BE2C (cell line): ENCODE data around the gene CEP85. TPM values are rescaled to one million over a fixed set of nuclear protein-coding genes. Genes with fewer than 3 reads are reported as not detected.
A peak's percentile ranks its signal among the peaks of the same experiment; 100 is the strongest.

Source experiments
- DNase-seq: peaks from one replicate; pipeline ENCODE4 v3.0.0-alpha.2; 2020
- H3K27me3 ChIP-seq: fragments of 250-450 bp; sonication (Bioruptor Pico); 2 replicates; pipeline ENCODE4 v1.5.1; 2020; ENCODE audit warnings: mild to moderate bottlenecking
- H3K36me3 ChIP-seq: fragments of 250-450 bp; sonication (Bioruptor Pico); 2 replicates; pipeline ENCODE4 v1.5.1; 2020; ENCODE audit warnings: mild to moderate bottlenecking
- H3K4me1 ChIP-seq: fragments of 250-450 bp; sonication (Bioruptor Pico); 2 replicates; pipeline ENCODE4 v1.5.1; 2020
- H3K4me3 ChIP-seq: 2 replicates; pipeline ENCODE4 v1.5.1; 2011; ENCODE audit warnings: low read depth, low read length
- H3K9me3 ChIP-seq: fragments of 250-450 bp; sonication (Bioruptor Pico); 2 replicates; pipeline ENCODE4 v1.5.1; 2020
- CTCF ChIP-seq: IDR thresholded peaks from 2 replicates; pipeline ENCODE4 v1.5.1; 2012; ENCODE audit warnings: mild to moderate bottlenecking, low read depth, low read length
- polyA plus RNA-seq: library from polyadenylated mRNA; unstranded; fragments of >200 nt; gene quantifications from one replicate; pipeline ENCODE4 v1.2.1, GENCODE V29; 2012; ENCODE audit warnings: low read depth, missing spikeins; ENCODE audit not compliant: insufficient read length, insufficient read depth

CEP85 gene
- 9.7 TPM for polyA plus RNA-seq

GRCh38 chr1:26233903-26234643 lies at the start of gene CEP85:
TSS of gene CEP85 (plus strand) at chr1:26234200. CDS start at chr1:26239784, 5,584 bp downstream.
- DNase-seq, result peak; percentile 91
- no peaks in the 10 kb centered on the region for H3K9me3 ChIP-seq
- no peaks in the 10 kb centered on the region for H3K4me1 ChIP-seq
- peak within 1 kb of the TSS; percentile 88 for H3K4me3 ChIP-seq
- TF ChIP-seq CTCF, result peak; percentile 73
- H3K36me3 ChIP-seq, result no peaks in the 10 kb centered on the region
- no peaks in the 10 kb centered on the region for H3K27me3 ChIP-seq

- H3K36me3 ChIP-seq, result no peaks in the 10 kb centered on the region
- no peak overlapping the region for H3K4me3 ChIP-seq
- H3K4me1 ChIP-seq, result no peaks in the 10 kb centered on the region
- DNase-seq, result no peak
- TF ChIP-seq CTCF, result no peak
- H3K27me3 ChIP-seq, result no peaks in the 10 kb centered on the region
- H3K9me3 ChIP-seq, result no peaks in the 10 kb centered on the region
Observed at GRCh38 chr1:26184883-26185282, 49.1 kb upstream of the CEP85 start.

- H3K4me3 ChIP-seq, result no peak overlapping the region
- no peaks in the 10 kb centered on the region for H3K9me3 ChIP-seq
- no peaks in the 10 kb centered on the region for H3K4me1 ChIP-seq
- DNase-seq, result no peak
- H3K27me3 ChIP-seq, result no peaks in the 10 kb centered on the region
- no peaks in the 10 kb centered on the region for H3K36me3 ChIP-seq
- no peak for TF ChIP-seq CTCF
Observed at GRCh38 chr1:26187882-26188281, 46.1 kb upstream of the CEP85 start.

- H3K9me3 ChIP-seq, result no peaks in the 10 kb centered on the region
- no peaks in the 10 kb centered on the region for H3K27me3 ChIP-seq
- TF ChIP-seq CTCF, result no peak
- no peaks in the 10 kb centered on the region for H3K4me1 ChIP-seq
- H3K4me3 ChIP-seq, result no peak overlapping the region
- H3K36me3 ChIP-seq, result no peaks in the 10 kb centered on the region
- no peak for DNase-seq
Observed at GRCh38 chr1:26188477-26188876, 45.5 kb upstream of the CEP85 start.

- no peaks in the 10 kb centered on the region for H3K9me3 ChIP-seq
- no peaks in the 10 kb centered on the region for H3K36me3 ChIP-seq
- TF ChIP-seq CTCF, result no peak
- no peak overlapping the region for H3K4me3 ChIP-seq
- no peaks in the 10 kb centered on the region for H3K27me3 ChIP-seq
- H3K4me1 ChIP-seq, result no peaks in the 10 kb centered on the region
- no peak for DNase-seq
Observed at GRCh38 chr1:26189331-26189730, 44.7 kb upstream of the CEP85 start.

GRCh38 chr1:26189751-26190275 lies 44.2 kb upstream of the CEP85 start:
- 0 out of 2 replicates have a peak, but pooled peaks have one; percentile 14 for TF ChIP-seq CTCF
- H3K36me3 ChIP-seq, result no peaks in the 10 kb centered on the region
- no peak overlapping the region for H3K4me3 ChIP-seq
- H3K4me1 ChIP-seq, result no peaks in the 10 kb centered on the region
- DNase-seq, result no peak
- H3K9me3 ChIP-seq, result no peaks in the 10 kb centered on the region
- H3K27me3 ChIP-seq, result no peaks in the 10 kb centered on the region
